Breast epithelium (tissue), 3 donors: ENCODE measurements around the gene CNR1.

Experiments used
- POLR2A ChIP-seq: fragments of 450-650 bp; IDR thresholded peaks from one replicate; pipeline ENCODE4 v1.6.1; 2016; ENCODE audit warnings: antibody characterized with exemption, mild to moderate bottlenecking, moderate library complexity
- POLR2AphosphoS5 ChIP-seq, 3 donors: sonication (generic); formaldehyde crosslinking; IDR thresholded peaks; one replicate each; pipeline ENCODE4 v1.6.1; 2017; ENCODE audit warnings: antibody characterized with exemption in 3 of 3

DNA sequence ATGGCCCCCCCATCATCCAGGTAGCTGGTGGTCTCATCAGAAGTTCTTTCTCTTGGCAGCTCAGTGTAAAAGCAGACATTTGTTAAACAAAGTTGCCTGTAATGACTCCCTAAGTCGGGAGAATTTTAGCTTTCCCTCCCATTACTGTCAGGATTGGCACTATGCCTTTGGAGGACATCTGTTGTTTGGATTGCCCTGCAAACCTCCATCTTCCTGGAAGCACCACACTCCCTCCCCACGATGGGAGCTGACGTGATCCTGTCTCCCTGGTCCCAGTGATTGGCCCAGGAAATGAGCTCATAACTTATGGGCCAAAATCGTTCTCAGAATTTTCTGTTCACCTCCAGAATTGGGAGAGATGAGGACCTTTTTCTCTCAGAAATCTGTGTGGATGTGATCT, 42.6 kb upstream of the CNR1 start:
- TF ChIP-seq POLR2A (no peak), POLR2AphosphoS5 (IDR thresholded peaks at IDR 0.05) (no peak)
